Naive thymus-derived CD4-positive, alpha-beta T cell (primary cell): ENCODE results near the gene RASL11A. TPM values are rescaled to one million over a fixed set of nuclear protein-coding genes. Genes with fewer than 3 reads are reported as not detected.

ENCODE experiments used
- ATAC-seq: fragments of 150-1000 bp; cut with Tn5 transposase; 2 replicates; pipeline ENCODE4 v1.10.0; 2021; ENCODE audit warnings: mild to moderate bottlenecking, moderate library complexity
- CTCF ChIA-PET: fragments of 350-600 bp; sonication (Branson Sonifier 250); formaldehyde crosslinking; loops from one replicate; lab custom pipeline; 2021; ENCODE audit warnings: antibody characterized with exemption; lab: Charles Lee
- POLR2A ChIA-PET: fragments of 350-600 bp; sonication (Branson Sonifier 250); formaldehyde crosslinking; loops from one replicate; lab custom pipeline; 2021; ENCODE audit warnings: antibody characterized with exemption, inconsistent platforms; lab: Charles Lee
- DNase-seq, 9 donors: peaks; one replicate each; pipeline versions ENCODE4 v3.0.0 to v3.0.0-alpha.2; 2020 to 2022; ENCODE audit warnings: mixed read lengths in 1 of 9
- H3K27ac ChIP-seq: one replicate; pipeline ENCODE4 v1.7.0; 2013; ENCODE audit warnings: mild to moderate bottlenecking, low read depth, low read length, moderate library complexity
- H3K27me3 ChIP-seq, 2 donors: one replicate each; pipeline ENCODE4 v1.7.0; 2013; ENCODE audit warnings: low read length in 2 of 2, mild to moderate bottlenecking in 2 of 2, moderate library complexity in 2 of 2; ENCODE audit not compliant: control insufficient read depth in 2 of 2, insufficient read depth in 2 of 2
- H3K36me3 ChIP-seq, 3 experiments: 1 replicate in 2 of 3; 2 replicates in 1 of 3; pipeline ENCODE4 v1.7.0; 2013; ENCODE audit warnings: low read length in 3 of 3, mild to moderate bottlenecking in 3 of 3, moderate library complexity in 1 of 3; ENCODE audit not compliant: insufficient read depth in 3 of 3, control insufficient read depth in 2 of 3
- H3K4me1 ChIP-seq, 2 donors: one replicate each; pipeline ENCODE4 v1.7.0; 2013; ENCODE audit warnings: low read length in 2 of 2, mild to moderate bottlenecking in 2 of 2, moderate library complexity in 1 of 2; ENCODE audit not compliant: control insufficient read depth in 2 of 2, insufficient read depth in 2 of 2
- H3K4me3 ChIP-seq: 2 replicates; pipeline ENCODE4 v1.7.0; 2013; ENCODE audit warnings: mild to moderate bottlenecking, low read length
- H3K9me3 ChIP-seq, 3 experiments: 1 replicate in 2 of 3; 2 replicates in 1 of 3; pipeline ENCODE4 v1.7.0; 2013; ENCODE audit warnings: low read length in 3 of 3; ENCODE audit not compliant: control insufficient read depth in 2 of 3
- H3K27ac Mint-ChIP-seq, 9 donors: one replicate each; pipeline ENCODE4 v1.8.0; 2020 to 2022; ENCODE audit warnings: mixed read lengths in 9 of 9, mild to moderate bottlenecking in 8 of 9, moderate library complexity in 5 of 9, inconsistent platforms in 2 of 9
- H3K27me3 Mint-ChIP-seq, 5 donors: one replicate each; pipeline ENCODE4 v1.8.0; 2021 to 2022; ENCODE audit warnings: mixed read lengths in 5 of 5, mild to moderate bottlenecking in 1 of 5
- H3K36me3 Mint-ChIP-seq, 5 donors: one replicate each; pipeline ENCODE4 v1.8.0; 2020 to 2022; ENCODE audit warnings: mixed read lengths in 5 of 5, mild to moderate bottlenecking in 3 of 5, inconsistent platforms in 1 of 5
- H3K4me1 Mint-ChIP-seq, 7 donors: one replicate each; pipeline ENCODE4 v1.8.0; 2020 to 2022; ENCODE audit warnings: mixed read lengths in 7 of 7, mild to moderate bottlenecking in 3 of 7, inconsistent platforms in 1 of 7
- H3K4me3 Mint-ChIP-seq, 10 donors: one replicate each; pipeline ENCODE4 v1.8.0; 2020 to 2022; ENCODE audit warnings: mild to moderate bottlenecking in 10 of 10, mixed read lengths in 10 of 10, moderate library complexity in 6 of 10, inconsistent platforms in 2 of 10
- H3K9me3 Mint-ChIP-seq, 11 donors: one replicate each; pipeline ENCODE4 v1.8.0; 2020 to 2022; ENCODE audit warnings: mixed read lengths in 11 of 11, mild to moderate bottlenecking in 4 of 11, inconsistent platforms in 1 of 11, moderate library complexity in 1 of 11
- intact Hi-C, 2 donors: fragments of 100-400 bp; cut with micrococcal nuclease; formaldehyde crosslinking; loops; one replicate each; pipeline ENCODE4 v1.15.1; 2023
- polyA plus RNA-seq, 2 donors: library from polyadenylated mRNA; unstranded; fragments of 300-500 nt; fragmentation: Illumina TruSeq; gene quantifications; one replicate each; pipeline ENCODE4 v1.2.3, GENCODE V29; 2021
- total RNA-seq, 6 experiments: library from RNA in 5 of 6; stranded (reverse) in 5 of 6; gene quantifications; 1 replicate in 5 of 6; 2 replicates in 1 of 6; pipeline ENCODE4 v1.2.3 and lab custom pipeline; 2021 to 2026

The RASL11A gene
- total and polyA plus RNA-seq, 7 experiments from 2014 or later, result 0.44 to 3.0 (median 0.86) TPM

DNA sequence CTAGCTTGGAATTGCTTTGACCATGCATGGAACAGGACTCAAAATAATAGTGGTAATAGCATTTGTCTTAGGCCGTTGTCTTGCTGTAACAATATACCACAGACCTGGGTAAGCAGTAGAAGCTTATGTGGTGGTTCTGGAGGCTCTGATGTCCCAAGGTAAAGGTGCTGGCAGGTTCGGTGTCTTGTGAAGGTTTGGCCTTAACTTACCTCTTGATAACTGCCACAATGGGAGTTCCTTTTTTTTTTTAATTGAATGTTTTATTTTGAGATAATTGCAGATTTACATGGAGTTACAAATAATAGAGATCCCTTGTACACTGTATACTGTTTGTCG is 13.4 kb upstream of the RASL11A start:
- POLR2A ChIA-PET, result interaction anchor here (1.1 kb wide), 1 partner anchor 17 kb away, joined by 5 read pairs; no protein-coding TSS in a partner anchor
- intact Hi-C loops, result loop anchor here in 1 of 2 donors (10.0 kb wide), 1 partner anchor 1952 kb away; the partner anchor contains the start of gene NUP58
- H3K27me3 ChIP-seq, result no peaks in the 10 kb centered on the region
- DNase-seq, result no peak
- ATAC-seq, result no peak
- Mint-ChIP-seq H3K4me3 (no peak overlapping the region), H3K27ac (peak overlapping the region in 1 of 9 donors; percentile 59), H3K9me3 (peaks cover 0 to 1% (median 0%) of the 10 kb centered on the region in 11 donors), H3K4me1 (peaks cover 39 to 93% (median 67%) of the 10 kb centered on the region in 7 donors), H3K27me3 (no peaks in the 10 kb centered on the region), H3K36me3 (peaks cover 3 to 42% (median 37%) of the 10 kb centered on the region in 5 donors)
- H3K4me3 ChIP-seq, result no peak overlapping the region
- H3K9me3 ChIP-seq, result no peaks in the 10 kb centered on the region
- peaks cover 0 to 48% (median 14%) of the 10 kb centered on the region in 3 experiments for H3K36me3 ChIP-seq
- H3K27ac ChIP-seq, result peak overlapping the region; percentile 11
- CTCF ChIA-PET, result no interaction called here
- H3K4me1 ChIP-seq, result peaks cover 26 to 28% of the 10 kb centered on the region in 2 donors

GRCh38 chr13:27257648-27258253 is 12.9 kb upstream of the RASL11A start:
- ChIA-PET CTCF (no interaction called here), POLR2A (interaction anchor here (1.1 kb wide), 1 partner anchor 17 kb away, joined by 5 read pairs; no protein-coding TSS in a partner anchor)
- H3K9me3 Mint-ChIP-seq, result peaks cover 0 to 1% (median 0%) of the 10 kb centered on the region in 11 donors
- peaks cover 0 to 48% (median 14%) of the 10 kb centered on the region in 3 experiments for H3K36me3 ChIP-seq
- no peak for DNase-seq
- no peak overlapping the region for H3K4me3 ChIP-seq
- H3K4me1 ChIP-seq, result peaks cover 21 to 22% of the 10 kb centered on the region in 2 donors
- intact Hi-C loops, result loop anchor here in 1 of 2 donors (10.0 kb wide), 1 partner anchor 1953 kb away; the partner anchor contains the start of gene NUP58
- H3K27ac Mint-ChIP-seq, result peak overlapping the region in 4 of 9 donors; percentile 6 to 60 (median 59)
- no peaks in the 10 kb centered on the region for H3K9me3 ChIP-seq
- peaks cover 38 to 93% (median 68%) of the 10 kb centered on the region in 7 donors for H3K4me1 Mint-ChIP-seq
- no peaks in the 10 kb centered on the region for H3K27me3 ChIP-seq
- peaks cover 3 to 45% (median 37%) of the 10 kb centered on the region in 5 donors for H3K36me3 Mint-ChIP-seq
- peak; percentile 16 for ATAC-seq
- no peak overlapping the region for H3K4me3 Mint-ChIP-seq
- no peak overlapping the region for H3K27ac ChIP-seq
- no peaks in the 10 kb centered on the region for H3K27me3 Mint-ChIP-seq

DNA sequence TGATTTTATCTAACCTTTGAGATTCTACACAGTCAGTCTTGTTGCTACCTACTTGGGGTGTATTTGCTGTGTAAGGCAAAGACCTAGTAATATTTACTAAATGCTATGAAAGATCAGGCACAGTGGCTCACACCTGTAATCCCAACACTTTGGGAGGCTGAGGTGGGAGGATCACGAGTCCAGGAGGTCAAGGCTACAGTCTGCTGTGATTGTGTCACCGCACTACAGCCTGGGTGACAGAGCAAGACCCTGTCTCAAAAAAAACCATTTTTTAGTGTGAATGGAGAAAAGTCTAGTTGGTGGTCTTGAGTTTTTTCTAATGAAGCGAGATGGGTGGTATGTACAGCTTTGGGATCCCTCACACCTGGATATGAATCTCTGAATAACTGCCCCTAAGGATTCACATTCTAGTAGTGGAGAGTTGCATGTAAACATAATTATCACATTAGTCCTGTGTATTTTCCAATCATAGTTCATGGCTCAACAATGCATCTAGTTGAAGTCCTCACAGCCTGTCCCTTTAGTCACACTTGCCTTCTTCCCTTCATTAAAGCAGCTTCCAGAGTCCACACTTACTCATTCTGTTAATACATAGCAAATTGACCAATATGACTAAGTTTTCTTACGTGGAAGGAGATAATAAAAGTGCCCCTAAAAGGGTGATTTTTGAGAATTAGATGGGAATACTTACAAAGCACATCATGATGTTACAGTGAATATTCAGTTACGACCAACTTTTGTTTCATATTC is 11.8 kb upstream of the RASL11A start:
- ChIA-PET CTCF (interaction anchor here (0.7 kb wide), 1 partner anchor 31 kb away, joined by 3 read pairs; no protein-coding TSS in a partner anchor), POLR2A (no interaction called here)
- ATAC-seq, result no peak

DNA sequence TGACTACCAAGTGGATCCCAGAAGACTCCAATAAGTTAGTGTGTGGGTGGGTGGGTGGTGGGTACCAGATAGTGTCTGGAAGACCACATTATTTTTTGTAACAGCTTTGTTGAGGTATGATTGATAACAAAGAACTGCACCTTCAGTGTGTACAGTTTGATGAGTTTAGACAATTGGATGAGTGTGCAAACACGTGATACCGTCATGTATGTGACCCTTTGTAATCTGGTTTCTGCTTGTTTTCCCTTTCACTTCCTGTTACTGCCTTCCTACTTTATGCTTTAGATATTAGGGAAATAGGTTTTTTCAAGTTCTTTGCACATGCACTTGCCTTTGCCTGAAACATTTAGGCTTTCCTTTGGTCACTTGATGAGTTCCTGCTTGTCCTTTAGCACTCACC is 10.8 kb upstream of the RASL11A start:
- ChIA-PET CTCF (interaction anchor here (0.7 kb wide), 1 partner anchor 30 kb away, joined by 3 read pairs; no protein-coding TSS in a partner anchor), POLR2A (interaction anchor here (0.7 kb wide), 1 partner anchor 9 kb away, joined by 4 read pairs; the partner anchor contains the start of gene RPL21)
- peak; percentile 61 for ATAC-seq
- Mint-ChIP-seq H3K27ac (peak overlapping the region in 8 of 9 donors; percentile 25 to 91 (median 58)), H3K4me3 (peak overlapping the region in 2 of 10 donors; percentile 1 to 37), H3K36me3 (peaks cover 3 to 39% (median 26%) of the 10 kb centered on the region in 5 donors), H3K9me3 (peaks cover 0 to 1% (median 0%) of the 10 kb centered on the region in 11 donors), H3K27me3 (no peaks in the 10 kb centered on the region), H3K4me1 (peaks cover 25 to 90% (median 65%) of the 10 kb centered on the region in 7 donors)
- H3K36me3 ChIP-seq, result peaks cover 0 to 39% (median 14%) of the 10 kb centered on the region in 3 experiments
- no peak overlapping the region for H3K4me3 ChIP-seq
- H3K4me1 ChIP-seq, result peaks cover 1 to 4% of the 10 kb centered on the region in 2 donors
- H3K27ac ChIP-seq, result peak overlapping the region; percentile 10
- no peaks in the 10 kb centered on the region for H3K27me3 ChIP-seq
- no peak for DNase-seq
- H3K9me3 ChIP-seq, result no peaks in the 10 kb centered on the region
- intact Hi-C loops, result loop anchor here (1.0 to 10.0 kb wide), 2 partner anchors 10 to 1955 kb away; partner anchors contain the start of genes NUP58 (in 1 of the 2) and RASL11A (in 1 of the 2)

More for the DNA sequence above, 11.8 kb upstream of the RASL11A start:
- H3K27ac Mint-ChIP-seq, result peak overlapping the region in 8 of 9 donors; percentile 2 to 71 (median 38)
- H3K27me3 Mint-ChIP-seq, result no peaks in the 10 kb centered on the region
- intact Hi-C loops, result loop anchor here (1.0 to 10.0 kb wide), 2 partner anchors 11 to 1954 kb away; partner anchors contain the start of genes NUP58 (in 1 of the 2) and RASL11A (in 1 of the 2)
- peak overlapping the region in 1 of 10 donors; percentile 25 for H3K4me3 Mint-ChIP-seq
- peaks cover 0 to 1% (median 0%) of the 10 kb centered on the region in 11 donors for H3K9me3 Mint-ChIP-seq
- Histone ChIP-seq H3K27me3 (no peaks in the 10 kb centered on the region), H3K36me3 (peaks cover 0 to 48% (median 14%) of the 10 kb centered on the region in 3 experiments), H3K4me3 (no peak overlapping the region), H3K9me3 (no peaks in the 10 kb centered on the region), H3K27ac (no peak overlapping the region), H3K4me1 (peaks cover 10 to 13% of the 10 kb centered on the region in 2 donors)
- H3K36me3 Mint-ChIP-seq, result peaks cover 3 to 43% (median 32%) of the 10 kb centered on the region in 5 donors
- peaks cover 29 to 91% (median 65%) of the 10 kb centered on the region in 7 donors for H3K4me1 Mint-ChIP-seq
- DNase-seq, result no peak

- no peaks in the 10 kb centered on the region for H3K9me3 ChIP-seq
- no peaks in the 10 kb centered on the region for H3K27me3 ChIP-seq
- ATAC-seq (no peak), DNase-seq (peak in 1 of 9 donors; percentile 18)
- Mint-ChIP-seq H3K27me3 (no peaks in the 10 kb centered on the region), H3K9me3 (peaks cover 0 to 1% (median 0%) of the 10 kb centered on the region in 11 donors), H3K36me3 (peaks cover 3 to 35% (median 22%) of the 10 kb centered on the region in 5 donors), H3K4me3 (peak overlapping the region in 1 of 10 donors; percentile 0), H3K4me1 (peaks cover 30 to 81% (median 61%) of the 10 kb centered on the region in 7 donors), H3K27ac (peak overlapping the region in 6 of 9 donors; percentile 10 to 91 (median 68))
- peaks cover 0 to 4% of the 10 kb centered on the region in 2 donors for H3K4me1 ChIP-seq
- ChIA-PET POLR2A (interaction anchor here (0.8 to 1.0 kb wide), 2 partner anchors 9 to 32 kb away, joined by 3 to 4 read pairs; partner anchors contain the start of gene RASL11A), CTCF (interaction anchor here (1.0 kb wide), 1 partner anchor 8 kb away, joined by 3 read pairs; no protein-coding TSS in a partner anchor)
- no peak overlapping the region for H3K4me3 ChIP-seq
- peaks cover 0 to 26% (median 14%) of the 10 kb centered on the region in 3 experiments for H3K36me3 ChIP-seq
- intact Hi-C loops, result no loop called here
- peak overlapping the region; percentile 10 for H3K27ac ChIP-seq
These were observed 9.2 kb upstream of the RASL11A start for GRCh38 chr13:27261396-27261795.

GRCh38 chr13:27263438-27263837 is 7.2 kb upstream of the RASL11A start:
- Histone ChIP-seq H3K9me3 (no peaks in the 10 kb centered on the region), H3K4me3 (no peak overlapping the region), H3K4me1 (peaks cover 0 to 4% of the 10 kb centered on the region in 2 donors), H3K27me3 (no peaks in the 10 kb centered on the region), H3K36me3 (peaks cover 0 to 9% (median 7%) of the 10 kb centered on the region in 3 experiments), H3K27ac (no peak overlapping the region)
- Mint-ChIP-seq H3K36me3 (peaks cover 3 to 19% (median 14%) of the 10 kb centered on the region in 5 donors), H3K4me1 (peaks cover 23 to 83% (median 64%) of the 10 kb centered on the region in 7 donors), H3K9me3 (peaks cover 0 to 1% (median 0%) of the 10 kb centered on the region in 11 donors), H3K4me3 (no peak overlapping the region), H3K27ac (peak overlapping the region in 4 of 9 donors; percentile 34 to 68 (median 46)), H3K27me3 (no peaks in the 10 kb centered on the region)
- ChIA-PET POLR2A (no interaction called here), CTCF (no interaction called here)
- no peak for ATAC-seq
- DNase-seq, result no peak
- intact Hi-C loops, result no loop called here
